Measurements from ENCODE around the gene ABHD16A.

The ABHD16A gene

DNA sequence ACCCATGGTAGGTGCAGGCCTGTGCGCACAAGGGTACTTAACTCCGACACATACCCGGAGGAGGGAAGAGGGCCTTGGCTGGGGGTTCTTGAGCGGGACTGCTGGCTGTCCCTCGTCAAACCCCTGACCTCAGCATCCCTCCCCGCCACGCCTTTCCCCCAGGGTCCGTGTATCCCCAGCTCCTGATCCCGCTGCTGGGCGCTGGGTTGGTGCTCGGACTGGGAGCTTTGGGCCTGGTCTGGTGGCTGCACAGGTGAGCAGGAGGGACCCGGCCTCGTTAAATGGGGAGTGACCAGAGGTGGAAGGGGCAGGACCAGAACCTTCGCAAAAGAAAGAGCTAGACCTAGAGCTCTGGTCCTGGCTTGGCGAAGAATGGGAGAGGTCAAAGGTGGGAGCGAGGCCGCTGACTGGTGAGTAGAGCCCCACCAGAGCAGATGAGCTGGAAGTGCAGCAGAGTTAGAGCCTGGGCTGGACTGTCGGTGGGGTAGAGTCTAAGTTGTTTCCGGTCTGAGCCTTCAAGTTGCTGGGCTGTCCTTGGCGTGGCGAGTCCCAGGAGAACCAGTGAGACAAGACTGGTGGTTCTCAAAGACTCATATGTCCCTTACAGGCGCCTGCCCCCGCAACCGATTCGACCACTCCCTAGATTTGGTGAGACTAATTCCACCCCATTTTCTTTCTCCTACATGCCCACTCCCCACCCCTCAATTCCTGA, 21.0 kb upstream of the ABHD16A start:
- H3K27ac ChIP-seq = no peak overlapping the region
- TF ChIP-seq ZFX (IDR thresholded peaks at IDR 0.05) = no peak
- TF ChIP-seq, protein P1, sequence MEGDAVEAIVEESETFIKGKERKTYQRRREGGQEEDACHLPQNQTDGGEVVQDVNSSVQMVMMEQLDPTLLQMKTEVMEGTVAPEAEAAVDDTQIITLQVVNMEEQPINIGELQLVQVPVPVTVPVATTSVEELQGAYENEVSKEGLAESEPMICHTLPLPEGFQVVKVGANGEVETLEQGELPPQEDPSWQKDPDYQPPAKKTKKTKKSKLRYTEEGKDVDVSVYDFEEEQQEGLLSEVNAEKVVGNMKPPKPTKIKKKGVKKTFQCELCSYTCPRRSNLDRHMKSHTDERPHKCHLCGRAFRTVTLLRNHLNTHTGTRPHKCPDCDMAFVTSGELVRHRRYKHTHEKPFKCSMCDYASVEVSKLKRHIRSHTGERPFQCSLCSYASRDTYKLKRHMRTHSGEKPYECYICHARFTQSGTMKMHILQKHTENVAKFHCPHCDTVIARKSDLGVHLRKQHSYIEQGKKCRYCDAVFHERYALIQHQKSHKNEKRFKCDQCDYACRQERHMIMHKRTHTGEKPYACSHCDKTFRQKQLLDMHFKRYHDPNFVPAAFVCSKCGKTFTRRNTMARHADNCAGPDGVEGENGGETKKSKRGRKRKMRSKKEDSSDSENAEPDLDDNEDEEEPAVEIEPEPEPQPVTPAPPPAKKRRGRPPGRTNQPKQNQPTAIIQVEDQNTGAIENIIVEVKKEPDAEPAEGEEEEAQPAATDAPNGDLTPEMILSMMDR (conservative IDR thresholded peaks at IDR 0.05) = no peak

DNA sequence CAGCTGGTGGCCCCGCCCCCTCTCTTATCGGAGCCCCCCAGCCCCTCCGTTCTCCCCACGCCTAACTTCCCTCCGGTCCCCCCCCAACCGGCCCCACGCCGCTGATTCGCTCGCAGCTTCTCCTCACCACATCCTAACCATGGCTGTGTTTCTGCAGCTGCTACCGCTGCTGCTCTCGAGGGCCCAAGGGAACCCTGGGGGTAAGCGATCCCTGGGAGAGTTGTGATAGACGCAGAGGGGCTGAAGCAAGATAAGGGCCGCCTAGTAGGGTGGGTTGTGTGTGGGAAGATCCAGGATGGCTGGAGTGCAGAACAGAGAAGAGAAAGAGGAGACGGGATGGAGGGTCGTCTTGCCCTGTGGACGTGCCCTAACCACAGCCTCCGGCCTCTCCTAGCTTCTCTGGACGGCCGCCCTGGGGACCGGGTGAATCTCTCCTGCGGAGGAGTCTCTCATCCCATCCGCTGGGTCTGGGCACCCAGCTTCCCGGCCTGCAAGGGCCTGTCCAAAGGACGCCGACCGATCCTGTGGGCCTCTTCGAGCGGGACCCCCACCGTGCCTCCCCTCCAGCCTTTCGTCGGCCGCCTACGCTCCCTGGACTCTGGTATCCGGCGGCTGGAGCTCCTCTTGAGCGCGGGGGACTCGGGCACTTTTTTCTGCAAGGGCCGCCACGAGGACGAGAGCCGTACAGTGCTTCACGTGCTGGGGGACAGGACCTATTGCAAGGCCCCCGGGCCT, 20.3 kb upstream of the ABHD16A start, which contains the start of gene MPIG6B:
Gene MPIG6B, plus strand, starts transcription at position 129 of the 735 bp plus-strand sequence. Its CDS starts 11 bp downstream, at position 140.
- H3K27ac ChIP-seq = no peak within 1 kb of the TSS
- no peak for TF ChIP-seq ZFX (IDR thresholded peaks at IDR 0.05)
- TF ChIP-seq, protein P1 (conservative IDR thresholded peaks at IDR 0.05) = no peak

DNA sequence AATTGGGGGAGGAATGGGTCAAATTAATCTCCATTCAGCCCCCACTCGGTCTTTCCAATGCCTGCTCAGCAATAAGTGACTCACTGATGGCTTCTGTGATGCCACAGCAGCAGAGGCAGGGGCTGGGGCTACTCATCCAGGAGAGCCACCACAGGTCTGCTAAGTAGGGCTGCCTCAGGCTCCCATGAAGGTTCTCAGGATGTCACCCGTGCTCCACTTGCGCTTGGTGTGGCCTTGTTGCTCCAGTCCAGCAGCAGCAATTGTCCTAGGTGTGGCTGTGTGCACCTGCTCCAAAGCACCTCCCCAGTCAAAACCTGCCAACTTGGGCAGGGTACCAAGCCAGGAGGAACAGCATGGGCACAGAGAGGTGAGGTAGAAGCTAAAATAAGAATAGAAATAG, 19.0 kb upstream of the ABHD16A start:
- TF ChIP-seq, protein P1 (conservative IDR thresholded peaks at IDR 0.05) = no peak
- no peak for TF ChIP-seq ZFX (IDR thresholded peaks at IDR 0.05)
- H3K27ac ChIP-seq = no peak overlapping the region

DNA sequence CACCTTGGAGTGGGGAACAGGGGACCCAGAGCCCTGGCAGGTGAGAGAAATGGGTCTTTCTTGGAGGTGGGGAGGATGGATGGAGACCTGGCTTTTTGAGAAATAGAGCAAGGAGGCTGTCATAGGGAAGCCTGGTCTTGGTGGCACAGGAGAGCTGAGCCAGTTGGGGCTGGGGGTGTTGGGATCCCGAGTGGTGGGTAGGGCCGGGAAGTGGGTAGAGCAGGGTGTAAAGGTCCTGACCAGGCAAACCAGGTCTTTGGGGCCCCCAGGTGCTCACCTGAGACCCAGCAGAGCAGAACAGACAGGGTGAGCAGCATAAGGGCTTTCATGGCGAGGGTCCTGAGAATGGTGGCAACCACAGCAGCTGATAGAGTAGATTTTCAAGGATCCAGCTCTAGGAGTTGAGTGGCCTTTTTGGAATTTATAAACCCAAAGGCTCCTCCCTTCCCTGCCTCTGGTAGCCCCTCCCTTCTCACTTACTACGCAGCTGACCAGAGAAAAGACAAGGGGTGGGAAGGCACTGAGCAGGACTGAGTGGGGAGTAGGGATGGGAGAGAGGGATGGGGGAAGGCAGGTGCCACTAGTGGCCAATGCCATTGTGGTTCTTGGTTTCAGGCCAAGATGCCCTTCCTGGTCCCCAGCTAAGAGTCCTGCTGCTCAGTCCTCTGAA, 18.4 kb upstream of the ABHD16A start, which contains the start of gene LY6G6C:
Gene LY6G6C, minus strand, starts transcription at position 396 of the 670 bp plus-strand sequence. Its CDS starts 67 bp downstream, at position 329.
- TF ChIP-seq ZFX (IDR thresholded peaks at IDR 0.05) = no peak
- TF ChIP-seq, protein P1 (conservative IDR thresholded peaks at IDR 0.05) = no peak

DNA sequence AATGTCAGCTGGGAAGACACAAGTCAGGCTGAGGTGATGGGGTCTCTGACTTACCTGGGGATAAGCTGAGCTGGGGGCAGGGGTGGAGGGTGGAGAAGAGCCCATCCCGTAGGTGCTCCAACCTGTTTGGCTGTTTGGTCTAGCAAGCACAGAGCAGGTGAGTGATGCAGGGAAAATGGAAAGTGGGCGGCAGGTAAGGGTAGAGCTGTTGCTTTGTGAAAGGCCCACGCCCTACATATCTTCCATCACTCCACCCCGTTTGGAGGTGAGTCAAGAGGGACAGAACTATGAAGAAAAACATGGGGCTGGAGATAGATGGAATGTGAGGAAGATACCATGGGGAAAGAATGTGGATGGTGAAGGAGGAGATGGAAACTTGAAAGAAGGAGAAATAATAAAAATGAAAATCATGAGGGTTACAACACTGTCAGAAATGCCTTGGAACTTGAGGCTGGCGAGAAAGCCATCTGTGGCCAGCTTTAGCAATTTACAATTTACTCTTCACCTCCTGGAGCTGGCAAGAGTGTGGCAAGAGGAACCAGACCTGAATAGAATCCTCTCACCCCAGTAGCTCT, 17.2 kb upstream of the ABHD16A start:
- 0 out of 2 replicates have a peak overlapping the region, but pooled peaks have one; percentile 80 for H3K27ac ChIP-seq
- TF ChIP-seq, protein P1 (conservative IDR thresholded peaks at IDR 0.05) = no peak
- no peak for TF ChIP-seq ZFX (IDR thresholded peaks at IDR 0.05)

More for the DNA sequence above, 18.4 kb upstream of the ABHD16A start, which contains the start of gene LY6G6C:
- no peak within 1 kb of the TSS for H3K27ac ChIP-seq

DNA sequence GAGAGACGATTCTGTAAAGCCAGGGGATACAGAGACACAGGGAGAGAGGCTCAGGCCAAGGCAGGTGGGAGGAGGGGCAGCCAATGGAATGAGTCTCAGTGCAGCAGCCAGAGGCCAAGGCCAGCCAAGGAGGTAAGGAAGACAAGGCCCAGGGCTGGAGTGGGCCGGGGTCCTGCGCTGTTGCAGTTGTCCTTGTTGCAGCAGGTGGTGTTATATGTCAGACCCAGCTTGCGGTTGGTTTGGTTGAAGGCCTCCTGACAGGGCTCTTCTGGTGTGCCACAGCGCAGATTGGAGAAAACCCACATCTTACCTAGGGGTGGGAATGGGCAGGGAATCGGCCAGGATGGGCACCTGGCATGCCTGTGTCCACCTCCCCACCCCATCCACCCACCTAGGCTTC, 15.9 kb upstream of the ABHD16A start:
- TF ChIP-seq ZFX (IDR thresholded peaks at IDR 0.05) = no peak
- TF ChIP-seq, protein P1 (conservative IDR thresholded peaks at IDR 0.05) = no peak
- peak overlapping the region; percentile 80 for H3K27ac ChIP-seq
